GM18873 (cell line): ENCODE results near the gene INTS15.
"Not testable (repeated sequence)": the region's sequence is repeated elsewhere in the genome, so short reads cannot be mapped to it uniquely, and the experiment has no call there.

Experiments
- ATAC-seq: cut with Tn5 transposase; IDR thresholded peaks from one replicate; pipeline ENCODE4 v1.9.1; 2021; ENCODE audit warnings: mild to moderate bottlenecking, moderate library complexity, moderate number of reproducible peaks; ENCODE audit not compliant: unreplicated experiment, low FRiP score

The INTS15 gene

GRCh38 chr7:6576867-6577368 is 12.9 kb upstream of the INTS15 start:
- not testable (repeated sequence) for ATAC-seq

GRCh38 chr7:6577369-6578113 is 12.3 kb upstream of the INTS15 start, which contains the start of gene ZDHHC4:
TSS of gene ZDHHC4 (plus strand) at chr7:6577454. CDS start at chr7:6580562, 3,108 bp downstream.
- peak; percentile 90 for ATAC-seq

DNA sequence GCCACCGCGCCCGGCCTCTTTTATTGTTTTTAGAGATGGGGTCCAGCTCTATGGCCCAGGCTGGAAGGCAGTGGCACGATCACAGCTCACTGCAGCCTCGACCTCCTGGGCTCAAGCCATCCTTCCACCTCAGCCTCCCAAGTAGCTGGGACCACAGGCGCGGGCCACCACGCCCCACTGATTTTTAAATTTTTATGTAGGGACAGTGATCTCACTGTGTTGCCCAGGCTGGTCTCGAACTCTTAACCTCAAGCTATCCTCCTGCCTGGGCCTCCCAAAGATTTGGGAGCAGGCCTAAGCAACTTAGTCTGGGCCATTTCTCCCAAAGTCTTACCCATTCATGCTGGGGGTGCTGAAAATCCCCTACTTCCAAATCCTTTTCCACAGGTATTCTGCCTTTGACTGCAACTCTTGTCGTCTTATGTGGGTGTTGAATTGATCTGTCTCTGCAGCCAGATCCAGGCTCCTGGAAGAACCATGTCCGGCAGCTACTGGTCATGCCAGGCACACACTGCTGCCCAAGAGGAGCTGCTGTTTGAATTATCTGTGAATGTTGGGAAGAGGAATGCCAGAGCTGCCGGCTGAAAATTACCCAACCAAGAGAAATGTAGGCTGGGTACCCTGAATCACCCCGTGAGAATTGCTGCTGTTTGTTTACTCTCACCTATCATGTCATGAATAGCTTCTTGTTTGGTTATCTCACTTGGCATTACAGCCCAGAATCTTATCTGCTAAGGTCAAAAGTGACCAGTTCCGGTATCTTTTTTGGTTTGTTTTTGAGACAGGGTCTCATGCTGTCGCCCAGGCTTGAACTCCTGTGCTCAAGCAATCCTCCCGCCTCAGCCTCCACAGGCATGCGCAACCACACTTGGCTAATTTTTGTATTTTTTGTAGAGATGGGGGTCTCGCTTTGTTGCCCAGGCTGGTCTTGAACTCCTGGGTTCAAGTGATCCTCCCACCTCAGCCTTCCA is 11.4 kb upstream of the INTS15 start:
- ATAC-seq: no peak

DNA sequence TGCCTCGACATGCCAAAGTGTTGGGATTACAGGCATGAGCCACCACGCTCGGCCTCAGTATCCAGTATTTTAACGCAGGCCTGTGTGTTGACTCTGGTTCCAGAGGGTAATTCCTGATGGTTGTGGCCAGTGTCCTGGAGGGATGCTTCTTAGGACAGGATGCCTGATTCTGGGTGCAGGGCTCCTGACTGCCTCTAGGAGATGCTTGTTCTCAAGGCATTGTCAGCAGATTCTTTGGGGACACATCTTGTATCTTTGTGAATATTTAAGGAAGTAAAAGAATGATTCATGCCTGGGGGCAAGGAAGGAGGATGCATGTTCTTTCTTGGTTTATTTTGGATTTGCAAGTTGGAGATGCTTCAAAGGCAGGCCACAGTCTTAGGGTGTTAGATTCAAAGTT is 10.4 kb upstream of the INTS15 start:
- no peak for ATAC-seq

GRCh38 chr7:6585746-6586432 is 3.9 kb upstream of the INTS15 start:
- ATAC-seq: not testable (repeated sequence)

DNA sequence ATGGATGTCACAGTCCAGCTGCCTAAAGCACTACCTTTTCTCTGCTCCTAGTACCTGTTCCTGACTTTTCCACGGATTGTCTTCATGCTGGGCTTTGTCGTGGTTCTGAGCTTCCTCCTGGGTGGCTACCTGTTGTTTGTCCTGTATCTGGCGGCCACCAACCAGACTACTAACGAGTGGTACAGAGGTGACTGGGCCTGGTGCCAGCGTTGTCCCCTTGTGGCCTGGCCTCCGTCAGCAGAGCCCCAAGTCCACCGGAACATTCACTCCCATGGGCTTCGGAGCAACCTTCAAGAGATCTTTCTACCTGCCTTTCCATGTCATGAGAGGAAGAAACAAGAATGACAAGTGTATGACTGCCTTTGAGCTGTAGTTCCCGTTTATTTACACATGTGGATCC is 1.3 kb upstream of the INTS15 start:
- no peak for ATAC-seq

DNA sequence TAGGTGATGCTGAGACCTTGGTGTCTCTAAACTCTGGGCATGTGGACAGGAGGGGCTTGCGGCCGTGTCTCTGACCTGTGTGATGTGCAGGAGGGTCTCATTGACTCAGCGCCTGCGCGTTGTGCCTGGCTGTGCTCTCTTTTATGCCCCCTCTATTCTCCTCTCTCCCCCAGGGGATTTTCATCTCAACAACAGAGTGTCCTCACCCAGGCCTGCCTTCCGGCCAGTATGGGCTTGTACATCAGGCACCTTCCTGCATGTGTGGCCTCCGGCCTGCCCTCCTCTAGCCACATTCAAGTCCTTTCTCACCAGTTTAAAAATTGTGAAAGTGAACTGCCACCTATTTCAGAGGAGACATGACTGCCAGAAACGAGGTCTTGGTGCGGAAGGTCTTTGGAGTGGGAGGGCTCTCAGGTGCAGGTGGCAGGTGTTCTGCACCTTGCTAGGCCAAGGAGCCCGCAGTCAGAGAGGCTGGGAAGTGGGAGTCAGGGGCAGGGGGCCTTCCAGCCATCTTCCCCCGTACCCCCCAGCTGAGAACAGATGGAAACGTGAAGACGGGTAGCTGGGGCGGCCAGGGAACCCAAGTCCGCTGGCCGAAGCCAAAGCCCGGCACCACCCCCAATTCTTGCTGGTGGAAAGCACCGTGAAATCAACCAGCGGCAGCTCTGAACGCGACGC is 531 bp upstream of the INTS15 start:
- ATAC-seq: no peak

DNA sequence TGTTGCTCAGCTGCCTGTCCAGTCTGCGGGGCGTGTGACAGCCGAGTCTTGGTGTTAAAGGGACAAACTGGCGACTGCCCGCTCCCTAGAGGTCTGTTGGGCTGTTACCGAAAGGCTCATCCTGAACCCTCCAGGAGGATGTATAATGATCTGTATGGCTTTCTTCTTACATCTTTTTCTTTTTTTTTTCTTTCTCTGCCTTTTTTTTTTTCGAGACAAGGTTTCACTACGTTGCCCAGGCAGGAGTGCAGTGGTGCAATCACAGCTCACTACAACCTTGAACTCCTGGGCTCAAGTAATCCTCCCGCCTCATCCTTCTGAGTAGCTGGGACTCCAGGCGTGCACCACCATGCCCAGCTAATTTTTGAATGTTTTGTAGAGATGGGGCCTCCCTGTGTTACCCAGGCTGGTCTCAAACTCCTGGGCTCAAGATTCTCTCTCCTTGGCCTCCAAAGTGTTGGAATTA is 857 bp downstream of the INTS15 start:
- ATAC-seq: peak; percentile 26

GRCh38 chr7:6600093-6600492 is 10.3 kb downstream of the INTS15 start:
- ATAC-seq: no peak

GRCh38 chr7:6604458-6604857 is 14.6 kb downstream of the INTS15 start:
- ATAC-seq: no peak

DNA sequence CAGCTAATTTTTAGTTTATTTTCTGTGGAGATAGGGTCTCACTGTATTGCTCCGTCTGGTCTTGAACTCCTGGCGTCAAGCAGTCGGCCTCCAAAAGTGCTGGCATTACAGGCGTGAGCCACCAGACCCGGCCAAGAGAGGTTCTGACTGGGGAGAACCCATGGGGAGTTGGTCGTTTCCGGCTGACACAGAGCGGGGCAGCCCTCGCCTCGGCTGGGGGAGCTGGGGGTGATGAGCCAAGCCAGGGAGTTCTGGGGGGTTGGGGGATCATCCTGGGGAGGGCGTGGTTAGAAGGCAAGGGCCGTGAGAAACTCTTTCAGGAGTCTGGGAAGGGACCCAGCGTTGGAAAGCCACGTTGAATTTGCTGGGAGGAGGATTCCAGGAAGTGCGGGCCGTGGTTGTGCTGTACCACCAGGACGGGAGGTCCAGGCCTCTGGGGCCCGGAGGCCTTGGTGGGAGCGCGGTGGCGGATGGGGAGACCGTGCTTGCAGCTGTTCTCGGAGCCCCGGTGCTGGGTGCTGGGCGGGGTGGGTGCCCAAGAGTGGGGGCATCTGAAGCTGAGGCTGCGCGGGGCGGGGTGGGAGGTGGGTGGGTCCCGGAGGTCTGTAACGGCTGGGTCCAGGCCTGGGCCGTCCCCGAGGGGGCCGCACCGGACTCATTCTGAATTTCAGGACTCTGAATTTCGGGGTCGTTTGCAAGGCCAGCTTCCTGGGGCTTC is 17.2 kb downstream of the INTS15 start:
- ATAC-seq: no peak

DNA sequence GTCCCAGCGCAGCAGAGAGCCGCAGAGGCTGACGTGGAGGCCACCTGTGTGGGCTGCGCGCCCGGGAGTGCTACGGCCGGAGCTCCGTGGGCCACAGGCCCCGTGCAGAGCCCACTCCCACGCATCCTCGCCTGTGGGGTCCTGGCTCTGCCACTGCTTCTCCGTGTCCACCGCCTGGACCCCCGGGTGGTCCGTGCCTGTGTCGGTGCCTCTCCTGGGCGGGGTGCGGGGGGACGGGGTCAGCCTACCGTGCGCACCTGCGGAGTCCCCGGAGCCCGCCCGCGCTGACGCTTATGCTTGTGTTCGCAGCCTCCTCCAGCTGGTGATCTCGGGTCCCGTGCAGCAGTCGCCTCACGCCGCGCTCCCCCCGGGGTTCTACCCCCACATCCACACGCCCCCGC is 17.8 kb downstream of the INTS15 start:
- no peak for ATAC-seq

- no peak for ATAC-seq
Observed at GRCh38 chr7:6608081-6608480, 18.3 kb downstream of the INTS15 start.

DNA sequence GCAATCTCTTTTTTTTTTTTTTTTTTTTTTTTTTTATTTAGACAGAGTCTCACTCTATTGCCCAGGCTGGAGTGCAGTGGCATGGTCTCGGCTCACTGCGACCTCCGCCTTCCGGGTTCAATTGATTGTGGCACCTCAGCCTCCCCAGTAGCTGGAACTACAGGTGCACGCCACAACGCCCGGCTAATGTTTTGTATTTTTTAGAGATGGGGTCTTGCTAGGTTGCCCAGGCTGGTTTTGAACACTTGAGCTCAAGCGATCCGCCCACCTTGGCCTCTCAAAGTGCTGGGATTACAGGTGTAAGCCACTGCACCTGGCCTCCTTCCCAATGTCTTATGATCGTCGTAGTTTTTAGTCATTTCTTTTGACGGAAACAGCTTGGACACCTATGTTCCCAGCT is 19.0 kb downstream of the INTS15 start:
- no peak for ATAC-seq

GRCh38 chr7:6612819-6613218 is 23.0 kb downstream of the INTS15 start:
- ATAC-seq: no peak

GRCh38 chr7:6613706-6614105 is 23.9 kb downstream of the INTS15 start:
- ATAC-seq: no peak

DNA sequence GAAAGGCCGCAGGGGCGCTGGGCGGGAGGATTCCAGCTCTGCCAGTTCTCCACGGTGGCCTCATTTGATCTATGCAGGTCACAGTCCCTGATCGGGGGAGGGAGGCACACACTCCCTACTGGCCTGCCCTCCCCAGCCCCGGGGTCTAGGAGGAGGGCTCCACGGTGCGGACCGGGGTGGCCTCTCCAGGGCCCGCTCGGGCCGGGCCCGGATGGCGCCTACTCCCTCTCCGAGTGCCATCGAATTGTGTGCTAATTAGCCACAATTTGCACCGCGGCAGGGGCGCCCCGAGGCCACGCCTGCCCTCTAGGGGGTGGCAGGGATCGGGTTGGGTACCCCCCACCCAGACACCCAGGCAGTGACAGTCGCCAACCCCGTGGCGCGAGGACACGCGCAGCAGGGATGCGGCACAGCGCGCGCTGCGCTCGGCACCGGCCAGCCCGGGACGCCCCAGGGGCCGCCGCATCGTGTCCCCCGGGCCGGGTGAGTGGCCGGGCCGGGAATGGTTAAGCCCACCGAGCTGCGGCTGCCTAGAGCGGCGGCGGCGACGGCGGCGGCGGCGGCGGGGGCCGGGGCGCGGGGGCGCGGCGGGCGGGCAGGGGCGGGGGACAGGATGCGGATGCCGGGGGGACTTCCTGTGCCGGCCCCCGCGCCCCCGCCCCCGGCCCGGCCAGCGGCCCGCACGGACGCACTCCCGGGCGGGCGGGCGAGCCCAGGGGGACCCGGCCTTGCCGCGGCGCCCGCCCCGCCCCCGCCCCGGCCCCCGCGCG is 25.3 kb downstream of the INTS15 start, which contains the start of gene ZNF853:
Gene ZNF853, plus strand, starts transcription at position 658 of the 770 bp plus-strand sequence. CDS start 565 bp downstream, outside the sequence.
- ATAC-seq: no peak
